Stimulated activated CD8-positive, alpha-beta memory T cell treated with anti-CD3 and anti-CD28 coated beads, Interleukin-4, amount 100 ng/mL, for 24 hours (primary cell): Measurements from ENCODE around the gene LAPTM5.

Experiments used
- DNase-seq: peaks from one replicate; pipeline ENCODE4 v3.0.0-alpha.2; 2020; ENCODE audit warnings: low read depth

LAPTM5 gene

GRCh38 chr1:30787266-30787665 is 29.7 kb upstream of the LAPTM5 start:
- no peak for DNase-seq

GRCh38 chr1:30786264-30786991 is 28.9 kb upstream of the LAPTM5 start:
- DNase-seq, result no peak

GRCh38 chr1:30785714-30786113 is 28.1 kb upstream of the LAPTM5 start:
- DNase-seq, result no peak

- no peak for DNase-seq
Measured at GRCh38 chr1:30785181-30785580, 27.6 kb upstream of the LAPTM5 start.

- no peak for DNase-seq
Measured at GRCh38 chr1:30783256-30783915, 25.8 kb upstream of the LAPTM5 start.

GRCh38 chr1:30782361-30783255 is 25.0 kb upstream of the LAPTM5 start:
- peak; percentile 68 for DNase-seq

GRCh38 chr1:30781906-30782305 is 24.3 kb upstream of the LAPTM5 start:
- no peak for DNase-seq

- no peak for DNase-seq
Measured at GRCh38 chr1:30780409-30780808, 22.8 kb upstream of the LAPTM5 start.

GRCh38 chr1:30779294-30780071 is 21.9 kb upstream of the LAPTM5 start:
- DNase-seq, result peak; percentile 91

GRCh38 chr1:30778979-30779293 is 21.4 kb upstream of the LAPTM5 start:
- DNase-seq, result no peak

- no peak for DNase-seq
Measured at GRCh38 chr1:30778154-30778978, 20.8 kb upstream of the LAPTM5 start.

- DNase-seq, result no peak
Measured at GRCh38 chr1:30777904-30778153, 20.3 kb upstream of the LAPTM5 start.

- no peak for DNase-seq
Measured at GRCh38 chr1:30777060-30777903, 19.7 kb upstream of the LAPTM5 start.

GRCh38 chr1:30776097-30777059 is 18.8 kb upstream of the LAPTM5 start:
- no peak for DNase-seq

GRCh38 chr1:30775433-30775975 is 17.9 kb upstream of the LAPTM5 start:
- DNase-seq, result no peak

- DNase-seq, result no peak
Measured at GRCh38 chr1:30774550-30775432, 17.2 kb upstream of the LAPTM5 start.

GRCh38 chr1:30773722-30774358 is 16.3 kb upstream of the LAPTM5 start:
- no peak for DNase-seq

- DNase-seq, result no peak
Measured at GRCh38 chr1:30771005-30771404, 13.4 kb upstream of the LAPTM5 start.
